Stimulated activated CD4-positive, alpha-beta T cell treated with anti-CD3 and anti-CD28 coated beads, Interleukin-12 subunit alpha, Interleukin-12 subunit beta, amount 100 ng/mL, for 24 hours (primary cell): ENCODE data around the gene CYTH1.

ENCODE experiments used
- DNase-seq, 2 experiments: peaks; one replicate each; pipeline ENCODE4 v3.0.0-alpha.2; 2020; ENCODE audit warnings: low read depth in 2 of 2

CYTH1 gene

GRCh38 chr17:78805301-78805700 lies 23.2 kb upstream of the CYTH1 start:
- DNase-seq: peak; percentile 46 to 58

- DNase-seq: no peak
Observed at GRCh38 chr17:78804777-78805176, 22.7 kb upstream of the CYTH1 start.

GRCh38 chr17:78803186-78803845 lies 21.2 kb upstream of the CYTH1 start:
- DNase-seq: no peak

- no peak for DNase-seq
Observed at GRCh38 chr17:78802459-78802858, 20.4 kb upstream of the CYTH1 start.

- DNase-seq: no peak
Observed at GRCh38 chr17:78802008-78802407, 19.9 kb upstream of the CYTH1 start.

GRCh38 chr17:78800132-78800931 lies 18.3 kb upstream of the CYTH1 start:
- DNase-seq: no peak

- DNase-seq: no peak
Observed at GRCh38 chr17:78798695-78799559, 16.9 kb upstream of the CYTH1 start.

GRCh38 chr17:78797691-78798585 lies 15.9 kb upstream of the CYTH1 start:
- DNase-seq: no peak

- no peak for DNase-seq
Observed at GRCh38 chr17:78797213-78797612, 15.1 kb upstream of the CYTH1 start.

- DNase-seq: no peak
Observed at GRCh38 chr17:78796517-78796900, 14.4 kb upstream of the CYTH1 start.

GRCh38 chr17:78795861-78796516 lies 13.9 kb upstream of the CYTH1 start:
- no peak for DNase-seq

- no peak for DNase-seq
Observed at GRCh38 chr17:78794864-78795640, 13.0 kb upstream of the CYTH1 start.

GRCh38 chr17:78794399-78794798 lies 12.3 kb upstream of the CYTH1 start:
- no peak for DNase-seq

- no peak for DNase-seq
Observed at GRCh38 chr17:78793968-78794367, 11.9 kb upstream of the CYTH1 start.

- no peak for DNase-seq
Observed at GRCh38 chr17:78793415-78793814, 11.3 kb upstream of the CYTH1 start.

- DNase-seq: no peak
Observed at GRCh38 chr17:78791840-78792709, 10.0 kb upstream of the CYTH1 start.

GRCh38 chr17:78790552-78790951 lies 8.5 kb upstream of the CYTH1 start:
- no peak for DNase-seq

GRCh38 chr17:78789663-78790181 lies 7.6 kb upstream of the CYTH1 start:
- no peak for DNase-seq

- DNase-seq: no peak
Observed at GRCh38 chr17:78789149-78789662, 7.1 kb upstream of the CYTH1 start.
